Adrenal gland (tissue), 12 donors: ENCODE results near the gene ARHGEF39. TPM values are rescaled to one million over a fixed set of nuclear protein-coding genes. Genes with fewer than 3 reads are reported as not detected.

Source experiments
- DNase-seq, 7 donors: peaks; one replicate each; pipeline ENCODE4 v3.0.0-alpha.2; 2019 to 2020
- H3K27ac ChIP-seq, 5 donors: fragments of 200-600 bp; sonication (generic) in 4 of 5; 1 replicate in 3 of 5; 2 replicates in 2 of 5; pipeline versions ENCODE4 v1.5.1 to v1.8.0; 2016 to 2020; ENCODE audit warnings: mild to moderate bottlenecking in 1 of 5
- H3K27me3 ChIP-seq: fragments of 200-600 bp; 2 replicates; pipeline ENCODE4 v1.8.0; 2021
- H3K36me3 ChIP-seq, 2 donors: fragments of 200-600 bp; replicated peaks in 1 of 2; 1 replicate in 1 of 2; 2 replicates in 1 of 2; pipeline versions ENCODE4 v1.5.1 to v1.8.0; 2018 to 2022
- H3K4me1 ChIP-seq, 2 donors: fragments of 200-600 bp; replicated peaks in 1 of 2; 1 replicate in 1 of 2; 2 replicates in 1 of 2; pipeline versions ENCODE4 v1.5.1 to v1.8.0; 2018 to 2021
- H3K4me3 ChIP-seq, 4 donors: fragments of 200-600 bp; sonication (generic) in 3 of 4; one replicate each; pipeline ENCODE4 v1.5.1; 2016 to 2018
- H3K9me3 ChIP-seq, 3 donors: fragments of 200-600 bp; sonication (generic) in 1 of 3; replicated peaks in 1 of 3; 1 replicate in 2 of 3; 2 replicates in 1 of 3; pipeline versions ENCODE4 v1.5.1 to v1.8.0; 2016 to 2021
- CTCF ChIP-seq, 6 experiments: fragments of 450-650 bp in 4 of 6; fragments of 200-600 bp in 2 of 6; sonication (generic) in 1 of 6; IDR thresholded peaks; 1 replicate in 5 of 6; 2 replicates in 1 of 6; pipeline versions ENCODE4 v1.5.1 to v1.8.0; 2016 to 2021; ENCODE audit warnings: antibody characterized with exemption in 6 of 6, mild to moderate bottlenecking in 2 of 6, moderate library complexity in 1 of 6
- POLR2A ChIP-seq, 2 donors: fragments of 450-650 bp; IDR thresholded peaks; one replicate each; pipeline ENCODE4 v1.6.1; 2017; ENCODE audit warnings: antibody characterized with exemption in 2 of 2, mild to moderate bottlenecking in 2 of 2, moderate library complexity in 1 of 2
- WGBS, 4 donors: extraction: QIAGEN DNeasy Blood & Tissue Kit in 2 of 4; methylation state at CpG; one replicate each; pipeline versions ENCODE4 v1.1.5 to v1.1.7; 2013 to 2017; 5-methylcytosine and 5-hydroxymethylcytosine counted together
- intact Hi-C, 2 donors: fragments of 100-400 bp; cut with DNase I; formaldehyde crosslinking; loops; one replicate each; pipeline versions ENCODE4 v1.14.1 to v1.15.0; 2022 to 2023
- polyA plus RNA-seq, 3 donors: library from polyadenylated mRNA; stranded (reverse); fragments of 200-250 nt in 2 of 3; fragments of 350-450 nt in 1 of 3; fragmentation: Illumina TruSeq in 1 of 3; extraction: RNeasy Lipid Tissue Mini Kit (QIAGEN cat#74804) in 1 of 3; gene quantifications; one replicate each; pipeline ENCODE4 v1.2.3, GENCODE V29; 2013 to 2014
- total RNA-seq, 9 donors: library from RNA; depleted of rRNA in 4 of 9; stranded (reverse); fragments of >200 nt in 4 of 9; fragments of 120-200 nt in 1 of 9; fragmentation: NEBNext Ultra II Directional in 1 of 9; extraction: Animal tissue kit (Norgen Biotek cat#: 25700) in 1 of 9; gene quantifications; one replicate each; pipeline versions ENCODE4 v1.1.0 to v1.2.4, GENCODE V29; 2013 to 2023
- donor health status: healthy with polysubstance abuse.
- donor health status: Bipolar disorder and iron deficiency.
- donor health status: DM: yes; HTN: yes; CAD: no.
- donor health status: DM: no; HTN: no; CAD: no.
- donor health status: DM: no; HTN: no; CAD: no.
- donor health status: DM: yes; HTN: yes; CAD: no.

ARHGEF39 gene
- total and polyA plus RNA-seq, 12 donors = 0.42 to 18.4 (median 1.2) TPM

DNA sequence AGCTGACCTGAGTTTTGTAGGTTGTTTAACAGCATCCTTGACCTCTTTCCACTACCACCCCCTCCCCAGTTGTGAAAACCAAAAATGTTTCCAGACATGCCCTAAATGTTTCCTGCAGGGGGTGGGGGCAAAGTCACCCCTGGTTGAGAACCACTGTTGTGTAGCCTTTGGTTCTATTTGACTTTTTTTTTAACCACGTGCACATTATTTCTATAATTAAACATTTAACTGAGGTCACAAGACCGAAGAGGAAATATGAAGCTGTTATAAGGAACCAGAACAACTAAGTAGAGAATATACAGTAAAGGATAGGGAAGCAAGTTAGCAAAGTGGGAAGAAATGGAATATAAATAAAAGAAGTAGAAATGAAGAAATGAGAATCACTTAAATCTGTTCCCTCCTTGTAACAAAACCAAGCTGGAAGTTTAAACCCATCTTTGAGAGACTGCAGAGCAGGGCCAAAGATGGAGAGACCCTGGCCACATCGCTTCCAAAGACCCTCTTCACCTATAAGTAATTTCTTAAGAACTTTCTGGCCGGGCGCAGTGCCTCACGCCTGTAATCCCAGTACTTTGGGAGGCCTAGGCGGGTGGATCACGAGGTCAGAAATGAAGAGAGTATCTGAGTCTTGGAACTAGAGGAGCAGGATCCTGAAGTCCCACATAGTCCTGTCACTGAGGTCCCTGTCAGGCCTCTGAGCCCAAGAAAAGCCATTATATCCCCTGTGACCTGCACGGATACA, 28.7 kb downstream of the ARHGEF39 start:
- intact Hi-C loops = no loop called here
- TF ChIP-seq CTCF (IDR thresholded peaks at IDR 0.05) = no peak
- TF ChIP-seq POLR2A (IDR thresholded peaks at IDR 0.05) = no peak
- peak in 1 of 7 donors; percentile 48 for DNase-seq
- Histone ChIP-seq H3K4me1 (peaks cover 8 to 35% of the 10 kb centered on the region in 2 donors), H3K36me3 (no peaks in the 10 kb centered on the region), H3K27me3 (no peaks in the 10 kb centered on the region), H3K4me3 (no peak overlapping the region), H3K9me3 (no peaks in the 10 kb centered on the region), H3K27ac (peak overlapping the region in 4 of 5 donors; percentile 63 to 83 (median 76))
- 72 to 75% (median 73%) methylated on average over 9 of the region's 9 CpGs for WGBS, 4 donors

GRCh38 chr9:35635730-35636129, 29.3 kb downstream of the ARHGEF39 start:
- Histone ChIP-seq H3K4me1 (peaks cover 8 to 35% of the 10 kb centered on the region in 2 donors), H3K4me3 (no peak overlapping the region), H3K27ac (peak overlapping the region; percentile 23 to 83 (median 73))

DNA sequence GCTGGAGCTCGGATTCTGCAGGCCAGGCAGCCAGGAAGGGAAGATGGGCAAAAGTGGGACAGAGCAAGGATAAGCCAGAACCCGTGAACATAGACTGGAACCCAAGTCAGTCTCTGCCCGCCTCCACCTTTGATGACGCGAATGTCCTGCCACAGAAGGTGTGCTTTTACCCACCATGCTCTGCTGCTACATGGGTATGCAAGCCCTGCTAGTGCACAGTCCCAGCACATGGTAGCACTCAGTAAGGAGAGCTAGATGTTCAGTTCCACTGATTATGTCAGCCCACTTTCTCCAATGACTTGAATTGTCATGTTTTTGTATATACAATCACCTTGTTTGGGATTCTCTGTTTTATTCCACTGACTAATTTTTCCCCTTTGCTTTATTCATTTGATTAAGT, 35.4 kb downstream of the ARHGEF39 start:
- TF ChIP-seq CTCF (IDR thresholded peaks at IDR 0.05) = no peak
- no peak for TF ChIP-seq POLR2A (IDR thresholded peaks at IDR 0.05)
- Histone ChIP-seq H3K4me3 (no peak overlapping the region), H3K4me1 (no peaks in the 10 kb centered on the region), H3K27ac (no peak overlapping the region), H3K36me3 (no peaks in the 10 kb centered on the region), H3K27me3 (no peaks in the 10 kb centered on the region), H3K9me3 (no peaks in the 10 kb centered on the region)
- intact Hi-C loops = no loop called here
- WGBS, 4 donors = 85 to 92% (median 88%) methylated on average over 5 of the region's 5 CpGs
- no peak for DNase-seq

More at GRCh38 chr9:35635730-35636129, 29.3 kb downstream of the ARHGEF39 start:
- TF ChIP-seq POLR2A (IDR thresholded peaks at IDR 0.05) (no peak), CTCF (IDR thresholded peaks at IDR 0.05) (no peak)
- no peaks in the 10 kb centered on the region for H3K36me3 ChIP-seq
- DNase-seq = no peak
- H3K9me3 ChIP-seq = no peaks in the 10 kb centered on the region
- H3K27me3 ChIP-seq = no peaks in the 10 kb centered on the region
- intact Hi-C loops = no loop called here

DNA sequence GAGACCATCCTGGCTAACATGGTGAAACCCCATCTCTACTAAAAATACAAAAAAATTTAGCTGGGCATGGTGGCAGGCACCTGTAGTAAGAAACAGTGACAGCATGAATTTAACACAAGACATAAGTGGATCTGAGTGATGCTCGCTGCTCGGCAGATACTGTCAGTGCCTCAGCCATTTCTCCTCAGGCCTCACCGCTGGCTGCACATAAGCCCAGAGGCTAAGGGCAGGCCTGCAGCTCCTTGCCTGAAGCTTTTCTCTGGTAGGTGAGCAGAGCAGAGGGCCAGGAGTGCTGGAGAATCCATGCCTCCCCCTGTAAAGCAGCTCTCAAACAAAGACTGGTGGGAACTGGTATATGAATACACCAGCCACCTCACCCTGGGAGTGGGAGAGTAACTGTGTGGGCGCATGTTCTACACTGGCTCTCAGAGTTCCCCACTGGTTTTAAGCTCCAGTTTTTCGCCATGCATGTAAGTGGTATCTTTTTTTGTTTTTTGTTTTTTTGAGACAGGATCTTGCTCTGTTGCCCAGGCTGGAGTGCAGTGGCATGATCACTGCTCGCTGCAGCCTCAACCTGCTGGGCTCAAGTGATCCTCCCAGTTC, 36.5 kb downstream of the ARHGEF39 start:
- H3K4me1 ChIP-seq = no peaks in the 10 kb centered on the region
- no peaks in the 10 kb centered on the region for H3K27me3 ChIP-seq
- WGBS, 4 donors = 82 to 97% (median 94%) methylated on average over 6 of the region's 6 CpGs
- H3K4me3 ChIP-seq = no peak overlapping the region
- no peaks in the 10 kb centered on the region for H3K36me3 ChIP-seq
- no peak overlapping the region for H3K27ac ChIP-seq
- DNase-seq = no peak
- no peaks in the 10 kb centered on the region for H3K9me3 ChIP-seq
- TF ChIP-seq POLR2A (IDR thresholded peaks at IDR 0.05) (no peak), CTCF (IDR thresholded peaks at IDR 0.05) (no peak)
- intact Hi-C loops = no loop called here
